GM19043 (cell line): Measurements from ENCODE around the gene LAMTOR1.
"Not testable (repeated sequence)": the region's sequence is repeated elsewhere in the genome, so short reads cannot be mapped to it uniquely, and the experiment has no call there.

ENCODE experiments used
- ATAC-seq: cut with Tn5 transposase; IDR thresholded peaks from one replicate; pipeline ENCODE4 v1.9.1; 2021; ENCODE audit warnings: low read depth; ENCODE audit not compliant: unreplicated experiment

LAMTOR1 gene

DNA sequence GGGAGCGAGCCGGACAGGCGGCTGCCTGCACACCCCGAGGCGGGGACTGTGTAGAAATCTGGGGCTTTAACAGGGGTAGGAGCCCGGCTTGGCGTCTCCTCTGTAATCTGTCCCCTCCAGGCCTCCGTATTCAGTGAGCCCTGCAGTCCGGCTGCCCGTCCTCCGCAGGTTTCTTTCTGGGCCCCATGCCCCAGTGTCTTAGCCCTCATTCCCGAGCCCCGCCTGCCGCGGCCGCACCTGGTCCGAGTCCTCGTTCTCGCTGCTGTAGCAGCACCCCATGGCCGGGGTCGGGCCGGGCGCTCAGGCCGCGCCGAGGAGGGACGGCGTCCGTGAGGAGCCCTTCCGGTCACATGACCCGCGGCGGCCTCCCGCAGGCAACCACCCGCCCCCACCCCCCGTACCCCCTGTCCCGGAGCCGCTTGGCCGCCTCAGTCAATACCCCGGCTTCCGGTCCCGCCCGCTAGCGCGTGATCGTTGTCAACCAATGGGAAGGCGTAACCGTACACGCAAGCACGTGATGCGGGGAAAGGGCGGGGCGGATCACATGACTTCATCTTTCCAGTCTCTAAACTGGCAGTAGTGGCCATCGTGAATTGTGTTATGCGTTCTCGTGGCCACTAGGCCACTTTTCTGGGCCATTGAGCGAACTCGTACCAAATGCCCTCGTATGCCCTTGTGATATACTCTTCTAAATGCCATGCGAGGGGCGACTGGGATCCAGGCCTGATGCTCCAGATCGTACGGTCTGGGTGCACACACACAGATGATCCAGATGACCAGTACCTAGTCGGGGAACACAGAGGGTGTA is at the start of gene LAMTOR1:
Gene LAMTOR1 (minus strand): TSS at position 352 of the 808 bp plus-strand sequence. CDS start 73 bp downstream, at position 279.
- peak; percentile 95 for ATAC-seq

DNA sequence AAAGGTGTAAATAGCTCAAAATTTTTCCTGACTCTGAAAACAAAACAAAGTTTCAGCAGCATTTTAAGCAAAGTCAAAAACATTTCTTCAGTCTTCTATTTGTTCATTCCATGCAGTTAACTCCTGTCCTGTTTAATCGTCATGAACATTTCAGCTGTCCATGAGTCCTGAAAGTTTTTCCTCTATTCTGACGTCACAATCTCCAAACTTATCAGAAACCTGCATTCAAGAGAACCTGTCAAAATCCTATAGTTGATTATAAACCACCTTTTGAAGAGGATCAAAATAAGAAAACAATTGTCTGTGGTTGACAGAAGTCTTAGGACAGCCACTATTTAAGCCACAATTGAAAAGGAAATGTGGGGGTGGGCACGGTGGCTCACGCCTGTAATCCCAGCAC is 47.8 kb upstream of the LAMTOR1 start:
- ATAC-seq = no peak

DNA sequence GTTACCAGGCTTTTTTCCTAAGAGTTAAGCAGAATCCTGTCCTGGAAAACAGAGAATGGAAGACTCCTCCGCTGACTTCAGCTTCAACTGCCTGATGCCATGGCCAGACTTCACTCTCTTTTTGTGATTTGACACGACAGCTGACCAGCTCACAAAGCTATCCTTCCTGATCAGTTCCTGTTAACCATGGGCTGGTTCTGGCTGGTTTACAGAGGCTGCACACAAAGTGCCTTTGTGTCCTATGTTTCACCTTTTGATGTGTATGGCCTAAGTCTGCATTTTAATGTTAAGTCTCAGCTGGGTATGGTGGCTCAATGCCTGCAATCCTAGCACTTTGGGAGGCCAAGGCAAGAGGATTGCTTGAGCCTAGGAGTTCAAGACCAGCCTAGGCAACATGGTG is 43.5 kb upstream of the LAMTOR1 start:
- no peak for ATAC-seq

DNA sequence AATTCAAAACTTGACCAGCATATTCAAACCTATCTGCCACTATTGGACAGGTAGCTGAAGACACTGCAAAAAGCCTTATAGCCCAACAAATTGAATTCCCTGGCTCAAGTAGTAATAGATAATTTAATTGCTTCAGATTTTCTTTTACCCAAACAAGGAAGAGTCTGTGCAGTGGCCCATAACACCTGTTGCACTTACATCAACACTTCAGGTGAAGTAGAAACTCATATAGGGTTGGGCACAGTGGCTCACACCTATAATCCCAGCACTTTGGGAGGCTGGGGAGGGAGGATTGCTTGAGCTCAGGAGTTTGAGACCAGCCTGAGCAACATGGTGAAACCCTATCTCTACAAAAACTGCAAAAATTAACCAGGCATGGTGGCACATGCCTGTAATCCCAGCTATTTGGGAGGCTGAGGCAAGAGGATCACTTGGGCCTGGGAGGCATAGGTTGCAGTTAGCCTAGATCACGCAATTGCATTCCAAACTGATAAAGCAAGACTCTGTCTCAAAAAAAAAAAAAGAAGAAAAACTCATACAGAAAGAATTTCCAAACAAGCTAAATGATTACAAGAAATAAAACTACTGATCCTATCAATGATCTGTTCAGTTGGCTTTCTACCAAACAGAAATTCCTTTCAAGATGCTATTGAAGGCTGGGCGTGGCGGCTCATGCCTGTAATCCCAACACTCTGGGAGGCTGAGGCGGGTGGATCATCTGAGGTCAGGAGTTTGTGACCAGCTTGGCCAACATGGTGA is 41.9 kb upstream of the LAMTOR1 start:
- no peak for ATAC-seq

DNA sequence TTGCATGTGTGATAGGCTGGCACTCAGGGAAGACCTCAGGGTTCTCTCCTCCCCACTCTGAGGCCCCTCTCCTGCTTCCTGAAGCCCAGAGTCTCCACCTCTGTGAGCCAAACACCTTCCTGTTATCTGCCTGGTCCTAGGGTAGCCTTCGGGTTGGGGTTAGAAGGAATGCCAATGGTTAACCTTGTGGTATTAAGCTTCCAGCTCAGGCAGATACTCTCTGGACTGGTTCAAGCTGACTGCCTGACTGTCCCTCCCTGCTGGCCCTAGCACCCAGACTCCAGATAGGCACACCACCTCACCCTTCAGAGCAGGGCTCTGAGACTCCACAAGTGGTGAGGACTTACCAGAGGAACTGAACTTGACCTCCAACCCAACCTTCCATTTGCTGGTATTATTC is 39.4 kb upstream of the LAMTOR1 start:
- ATAC-seq = not testable (repeated sequence)

DNA sequence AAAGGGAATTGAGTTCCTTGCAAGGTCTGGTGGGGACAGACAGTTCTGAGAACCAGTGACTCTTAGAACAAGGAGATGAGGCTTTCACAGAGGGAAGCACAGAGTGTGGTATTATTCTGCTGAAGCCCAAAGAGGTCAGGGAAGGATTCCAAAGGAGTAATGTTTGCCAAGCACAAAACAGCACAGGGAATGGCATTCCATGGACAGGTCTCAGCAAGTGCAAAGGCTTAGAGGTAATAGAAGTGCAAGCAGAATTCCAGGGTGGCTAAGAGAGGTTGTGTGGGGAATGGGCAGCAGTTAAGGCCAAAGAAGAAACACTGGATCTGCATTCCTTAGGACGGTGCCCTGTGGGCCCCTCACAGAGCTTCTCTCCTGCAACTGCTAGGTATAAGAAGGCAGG is 39.0 kb upstream of the LAMTOR1 start:
- ATAC-seq = not testable (repeated sequence)

DNA sequence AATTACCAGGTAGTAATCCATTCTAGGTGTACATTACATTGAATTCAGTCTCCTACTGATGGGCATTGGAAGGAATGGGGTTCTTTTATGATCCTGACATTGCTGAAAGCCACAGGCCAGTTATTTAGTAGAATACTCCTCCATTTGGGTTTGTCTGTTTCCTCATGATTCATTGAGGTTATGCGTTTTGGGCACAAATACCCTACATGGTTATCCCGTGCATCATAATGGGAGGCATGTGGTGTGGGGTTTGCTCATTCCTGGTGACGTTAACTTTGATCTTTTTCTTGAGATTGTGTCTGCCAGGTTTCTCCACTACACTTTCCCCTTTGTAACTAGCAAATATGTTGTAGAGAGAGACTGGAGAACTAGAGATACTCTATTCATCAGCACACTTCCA is 38.0 kb upstream of the LAMTOR1 start:
- no peak for ATAC-seq

DNA sequence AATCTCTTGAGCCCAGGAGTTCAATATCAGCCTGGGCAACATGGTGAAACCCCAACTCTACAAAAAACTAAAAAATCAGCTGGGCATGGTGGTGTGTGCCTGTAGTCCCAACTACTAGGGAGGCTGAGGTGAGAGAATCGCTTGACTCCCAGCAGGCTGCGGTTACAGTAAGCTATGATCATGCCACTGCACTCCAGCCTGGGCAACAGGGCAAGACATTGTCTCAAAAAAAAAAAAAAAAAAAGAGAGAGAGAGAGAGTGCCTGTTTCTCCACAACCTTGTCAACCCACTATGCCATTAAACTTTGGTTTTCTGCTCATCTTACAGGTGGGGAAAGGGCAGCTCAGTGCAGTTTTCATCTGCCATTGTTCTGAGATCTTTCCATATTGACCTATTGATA is 37.6 kb upstream of the LAMTOR1 start:
- ATAC-seq = no peak

DNA sequence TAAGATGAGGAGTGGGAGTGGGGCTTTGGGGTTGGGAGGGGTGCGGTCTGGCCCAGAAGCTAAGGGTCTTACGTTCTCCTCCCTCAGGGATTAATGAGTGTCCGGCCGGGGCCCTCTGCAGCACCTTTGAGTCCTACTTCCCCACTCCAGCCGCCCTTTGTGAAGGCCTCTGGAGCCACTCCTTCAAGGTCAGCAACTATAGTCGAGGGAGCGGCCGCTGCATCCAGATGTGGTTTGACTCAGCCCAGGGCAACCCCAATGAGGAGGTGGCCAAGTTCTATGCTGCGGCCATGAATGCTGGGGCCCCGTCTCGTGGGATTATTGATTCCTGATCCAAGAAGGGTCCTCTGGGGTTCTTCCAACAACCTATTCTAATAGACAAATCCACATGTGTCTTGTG is 36.4 kb upstream of the LAMTOR1 start:
- ATAC-seq = no peak

DNA sequence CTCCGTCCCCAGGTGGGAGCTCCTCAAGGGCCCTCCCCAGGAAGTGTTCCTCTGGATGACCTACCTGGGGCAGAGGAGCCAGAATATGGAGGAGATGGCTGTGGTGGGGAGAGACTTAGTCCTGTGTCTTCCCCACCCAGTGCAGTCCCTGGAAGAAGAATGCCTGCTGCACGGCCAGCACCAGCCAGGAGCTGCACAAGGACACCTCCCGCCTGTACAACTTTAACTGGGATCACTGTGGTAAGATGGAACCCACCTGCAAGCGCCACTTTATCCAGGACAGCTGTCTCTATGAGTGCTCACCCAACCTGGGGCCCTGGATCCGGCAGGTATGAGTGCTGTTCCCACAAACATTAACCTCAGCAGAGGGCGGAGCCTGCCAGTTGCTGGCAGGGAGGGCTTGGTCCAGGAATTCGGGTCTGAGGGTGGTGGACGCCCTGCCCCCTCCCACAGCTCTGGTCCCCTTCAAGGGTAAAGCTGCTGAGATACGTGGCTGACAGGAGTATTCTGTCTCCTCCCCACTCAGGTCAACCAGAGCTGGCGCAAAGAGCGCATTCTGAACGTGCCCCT is 35.8 kb upstream of the LAMTOR1 start:
- no peak for ATAC-seq

DNA sequence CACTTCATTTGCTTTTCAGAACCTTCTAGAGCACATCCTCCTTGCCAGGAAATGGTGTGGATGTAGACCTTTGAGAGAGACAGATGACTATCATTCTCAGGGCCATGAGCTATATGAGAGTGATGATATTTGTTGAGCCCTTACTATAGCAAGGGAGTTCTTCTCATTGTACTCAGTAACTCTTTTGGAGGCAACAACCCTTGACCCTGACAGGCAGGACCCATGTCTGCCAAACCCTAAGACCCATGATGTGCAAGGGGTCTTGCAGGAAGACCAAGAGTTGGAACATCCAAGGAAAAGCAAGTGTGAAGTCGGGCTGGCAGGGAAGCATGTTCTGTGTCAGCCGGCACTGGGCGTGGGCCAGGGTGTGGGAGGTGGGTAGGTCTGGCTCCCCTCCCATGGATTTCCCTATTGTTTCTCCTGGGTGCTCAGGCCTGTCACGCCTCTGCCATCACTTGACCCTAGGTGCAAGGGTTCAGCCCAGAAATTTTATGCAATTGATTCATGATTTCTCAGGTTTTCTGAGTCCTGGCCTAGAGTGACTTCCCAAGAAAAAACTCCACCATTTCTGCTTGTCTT is 33.7 kb upstream of the LAMTOR1 start:
- no peak for ATAC-seq

DNA sequence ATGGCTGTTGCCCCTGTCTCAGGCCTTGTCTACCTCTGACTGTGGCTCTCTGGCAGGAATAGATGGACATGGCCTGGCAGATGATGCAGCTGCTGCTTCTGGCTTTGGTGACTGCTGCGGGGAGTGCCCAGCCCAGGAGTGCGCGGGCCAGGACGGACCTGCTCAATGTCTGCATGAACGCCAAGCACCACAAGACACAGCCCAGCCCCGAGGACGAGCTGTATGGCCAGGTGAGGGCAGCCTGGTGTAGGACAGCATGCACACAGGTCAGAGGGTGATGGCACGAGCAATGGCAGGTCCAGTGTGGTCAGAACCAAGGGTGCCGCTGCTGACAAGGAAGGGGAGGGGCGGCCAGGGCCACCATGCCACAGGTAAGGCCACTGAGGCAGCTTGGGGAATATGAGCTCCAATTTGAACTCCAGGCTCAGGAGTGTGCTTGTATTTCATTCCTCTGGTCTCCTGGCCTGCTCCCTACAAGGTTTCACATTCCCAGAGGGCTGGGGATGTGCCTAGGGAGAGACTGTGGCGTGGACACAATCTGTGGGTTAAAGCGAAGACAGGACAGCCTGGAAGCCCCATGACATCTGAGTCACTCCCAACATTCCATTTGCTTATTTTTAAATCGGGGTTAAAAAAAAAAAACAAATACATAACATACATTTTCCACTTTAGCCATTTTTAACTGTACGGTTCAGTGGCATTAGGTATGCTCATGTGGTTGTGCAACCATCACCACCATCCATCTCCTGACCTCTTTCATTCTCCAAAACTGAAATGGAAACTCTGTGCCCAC is 33.0 kb upstream of the LAMTOR1 start:
- ATAC-seq = no peak

DNA sequence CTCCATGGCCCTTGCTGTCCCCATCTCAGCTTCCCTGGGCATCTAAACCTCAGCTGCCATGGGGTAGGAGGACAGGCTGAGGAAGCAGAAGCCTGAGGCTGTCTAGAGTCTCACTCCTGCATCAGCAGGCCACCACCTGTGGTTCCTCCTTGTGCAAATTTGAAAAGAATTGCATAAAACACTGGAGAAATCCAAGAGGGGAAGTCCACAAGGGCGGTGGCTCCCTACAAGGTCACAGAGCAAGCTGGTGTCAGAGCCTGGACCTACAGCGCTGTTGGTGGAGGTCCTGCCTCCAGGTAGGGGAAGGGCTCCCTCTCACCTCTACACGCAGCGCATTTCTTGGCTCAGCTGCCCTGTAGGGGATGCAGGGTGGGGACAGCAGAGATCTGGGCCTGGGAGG is 32.4 kb upstream of the LAMTOR1 start, which contains the start of gene FOLR3:
Gene FOLR3 (plus strand): TSS at position 253 of the 400 bp plus-strand sequence. CDS start 228 bp downstream, outside the sequence.
- not testable (repeated sequence) for ATAC-seq

DNA sequence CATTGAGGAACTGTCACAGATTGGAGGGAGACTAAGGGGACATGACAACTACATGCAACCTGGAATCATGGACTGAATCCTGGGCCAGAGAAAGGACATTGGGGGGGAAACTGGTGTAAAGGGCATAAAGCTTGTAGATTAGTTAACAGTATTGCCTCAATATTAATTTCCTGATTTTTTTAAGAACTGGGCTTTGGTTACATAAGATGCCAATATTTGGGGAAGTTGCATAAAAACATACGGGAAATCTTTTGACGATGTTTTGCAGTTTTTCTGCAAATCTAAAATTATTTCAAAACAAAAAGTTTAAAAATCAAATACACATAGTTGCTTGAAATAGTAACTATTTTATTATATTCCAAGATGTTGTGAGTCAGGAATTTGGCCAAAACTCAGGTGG is 29.5 kb upstream of the LAMTOR1 start:
- no peak for ATAC-seq

DNA sequence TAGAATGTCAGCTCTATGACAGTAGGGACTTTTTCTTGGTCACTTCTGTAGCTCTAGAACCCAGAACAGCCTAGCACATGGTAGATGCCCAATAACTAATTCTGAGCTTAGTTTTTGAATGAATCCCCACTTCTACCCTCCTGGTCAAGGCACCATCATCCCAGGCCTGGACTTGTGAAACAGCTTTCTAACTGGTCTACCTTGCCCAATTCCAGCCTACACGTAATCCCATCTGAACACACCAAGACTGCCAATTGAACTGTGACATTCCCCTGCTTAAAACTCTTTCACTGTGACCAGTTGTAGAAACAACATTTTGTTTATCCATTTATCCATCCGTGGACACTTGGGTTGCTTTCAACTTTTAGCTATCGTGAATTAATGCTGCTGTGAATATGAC is 26.3 kb upstream of the LAMTOR1 start:
- ATAC-seq = no peak

DNA sequence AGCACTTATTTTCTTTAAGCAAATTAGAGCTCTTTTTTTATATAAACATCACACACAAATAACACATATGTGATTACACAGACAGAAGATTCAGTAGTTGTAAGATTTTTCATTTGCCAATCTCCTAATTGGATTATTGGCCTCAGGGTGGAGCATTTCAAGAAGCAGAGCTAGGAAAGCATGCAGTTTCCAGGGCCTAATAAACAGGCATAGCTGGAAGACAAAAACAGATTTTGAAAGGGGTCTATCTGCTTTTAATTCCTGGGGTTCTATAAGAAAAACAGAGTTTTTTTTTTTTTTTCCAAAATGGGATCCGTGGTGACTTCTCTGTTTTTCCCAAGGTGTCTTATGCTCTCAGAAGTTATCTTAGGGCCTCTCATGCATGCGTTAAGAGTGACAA is 24.8 kb upstream of the LAMTOR1 start:
- no peak for ATAC-seq

DNA sequence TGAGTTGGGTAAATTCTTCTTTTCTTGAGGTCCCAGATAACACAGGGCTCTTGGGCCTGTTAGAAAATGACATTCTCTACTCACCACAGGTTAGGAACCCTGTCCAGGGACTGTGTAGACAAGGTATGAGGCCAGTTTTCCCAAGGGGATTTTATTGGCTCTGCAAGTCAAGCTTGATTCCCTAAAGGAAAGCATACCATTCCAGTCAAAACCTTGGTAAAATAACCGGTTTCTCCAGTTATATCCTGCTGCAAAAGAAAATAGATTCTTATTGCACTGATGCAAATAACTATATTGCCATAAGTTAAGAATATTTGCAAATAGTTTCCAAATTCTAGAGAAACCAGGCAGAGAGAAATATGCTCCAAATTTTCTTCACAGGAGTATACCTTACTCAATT is 22.9 kb upstream of the LAMTOR1 start:
- ATAC-seq = no peak

DNA sequence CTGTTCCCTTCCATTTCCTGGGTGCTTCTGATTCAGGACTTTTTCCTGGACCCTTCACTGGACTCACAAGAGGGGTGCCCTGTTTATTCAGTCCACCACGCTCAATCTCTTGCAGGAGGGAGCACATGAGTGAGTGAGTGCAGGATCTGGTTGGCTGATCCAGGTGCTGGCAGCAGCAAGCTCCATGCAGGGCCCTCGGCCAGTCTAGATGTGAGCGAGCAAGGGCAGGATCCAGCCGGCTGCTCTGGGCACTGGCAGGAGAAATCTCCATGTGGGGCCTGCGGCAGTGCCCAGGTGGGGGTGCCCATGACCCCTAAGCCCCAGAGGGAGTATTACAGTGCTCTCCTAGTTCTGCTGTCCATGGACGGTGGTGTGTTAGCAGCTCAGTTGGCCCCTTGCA is 20.9 kb upstream of the LAMTOR1 start:
- no peak for ATAC-seq

DNA sequence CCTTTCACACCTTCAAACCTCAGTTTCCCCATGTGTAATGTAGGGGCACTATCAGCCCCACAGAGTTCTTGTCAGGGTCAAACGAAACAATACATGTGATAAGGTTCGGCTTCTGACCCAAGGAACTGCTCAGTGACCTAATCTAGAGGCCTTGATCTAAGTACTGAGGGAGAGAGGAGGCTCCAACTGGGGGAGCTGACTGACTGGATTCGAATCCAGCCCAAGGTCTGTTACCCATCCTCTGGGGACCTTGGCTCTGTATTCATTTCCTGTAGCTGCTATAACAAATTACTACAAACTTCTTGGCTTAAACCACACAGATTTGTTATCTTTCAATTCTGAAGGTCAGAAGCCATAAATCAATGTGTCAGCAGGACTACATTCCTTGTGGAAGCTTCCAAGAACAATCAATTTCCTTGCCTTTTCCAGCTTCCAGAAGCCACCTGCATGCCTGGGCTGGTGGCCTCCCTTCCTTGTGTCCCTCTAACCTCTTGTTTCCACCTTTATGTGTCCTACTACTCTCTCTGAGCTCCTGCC is 20.1 kb upstream of the LAMTOR1 start:
- no peak for ATAC-seq

DNA sequence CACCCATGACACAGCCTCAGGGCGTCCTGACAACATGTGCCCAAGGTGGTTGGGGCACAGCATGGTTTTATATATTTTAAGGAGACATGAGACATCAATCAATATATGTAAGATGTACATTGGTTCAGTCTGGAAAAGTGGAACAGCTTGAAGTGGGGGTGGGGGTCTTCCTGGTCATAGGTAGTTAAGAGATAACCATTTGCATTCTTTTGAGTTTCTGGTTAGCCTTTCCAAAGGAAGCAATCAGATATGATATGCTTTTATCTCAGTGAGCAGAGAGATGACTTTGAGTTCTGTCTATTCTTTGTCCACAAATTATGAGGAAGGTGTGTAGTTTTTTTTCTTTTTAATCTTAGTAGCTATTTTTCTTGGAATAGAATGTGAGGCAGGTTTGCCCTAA is 19.5 kb upstream of the LAMTOR1 start:
- ATAC-seq = no peak
